ENCODE measurements around the gene DAZAP1. TPM values are rescaled to one million over a fixed set of nuclear protein-coding genes. Genes with fewer than 3 reads are reported as not detected.
A peak's percentile ranks its signal among the peaks of the same experiment; 100 is the strongest.

Gene DAZAP1
- total and polyA plus RNA-seq, 7 donors = 59.9 to 122 (median 90.9) TPM

GRCh38 chr19:1483979-1484428 is 76.6 kb downstream of the DAZAP1 start:
- no peak for TF ChIP-seq CTCF (IDR thresholded peaks at IDR 0.05)
- H3K27ac ChIP-seq = no peak overlapping the region
- no peaks in the 10 kb centered on the region for H3K27me3 ChIP-seq (ENCODE audit: insufficient read depth in 3 of 3, low read length in 2 of 3)
- intact Hi-C loops (cut with DNase I) = no loop called here
- H3K4me3 ChIP-seq = no peak overlapping the region
- no peak for ATAC-seq
- H3K36me3 ChIP-seq (ENCODE audit: insufficient read depth in 1 of 2, low read depth in 1 of 2) = no peaks in the 10 kb centered on the region
- no peaks in the 10 kb centered on the region for H3K4me1 ChIP-seq
- H3K9me3 ChIP-seq = no peaks in the 10 kb centered on the region
- DNase-seq = peak in 1 of 2 donors; percentile 23
- WGBS, 3 donors = 88 to 93% (median 88%) methylated on average over 21 to 23 of the region's 23 CpGs

Other genes with a start within 250 kb of the DAZAP1 start
- 100 to 1,000 TPM in 1 of 4 donors, 10 to 100 TPM in 3; 20.9 to 138 (median 76.9) TPM for gene SBNO2, start 233.3 kb upstream of the DAZAP1 start, total RNA-seq
- 10 to 100 TPM; 18.5 to 47.2 (median 20.2) TPM for gene SBNO2, start 233.3 kb upstream of the DAZAP1 start, polyA plus RNA-seq
- 10 to 100 TPM; 83.5 to 95.0 (median 88.3) TPM for gene STK11, start 201.8 kb upstream of the DAZAP1 start, total RNA-seq
- gene STK11, start 201.8 kb upstream of the DAZAP1 start, polyA plus RNA-seq = 100 to 1,000 TPM in 1 of 3 donors, 10 to 100 TPM in 2; 64.9 to 133 (median 83.4) TPM
- gene CBARP, start 169.6 kb upstream of the DAZAP1 start, total RNA-seq = 1 to 10 TPM in 2 of 4 donors, under 1 TPM in 2; 0.41 to 4.0 (median 1.5) TPM
- 10 to 100 TPM in 1 of 3 donors, under 1 TPM in 2; 0.75 to 19.0 (median 0.88) TPM for gene CBARP, start 169.6 kb upstream of the DAZAP1 start, polyA plus RNA-seq
- 100 to 1,000 TPM; 362 to 759 (median 472) TPM for gene ATP5F1D, start 165.8 kb upstream of the DAZAP1 start, total RNA-seq
- 100 to 1,000 TPM; 310 to 858 (median 690) TPM for gene ATP5F1D, start 165.8 kb upstream of the DAZAP1 start, polyA plus RNA-seq
- gene MIDN, start 159.0 kb upstream of the DAZAP1 start, total RNA-seq = 100 to 1,000 TPM in 3 of 4 donors, 10 to 100 TPM in 1; 84.7 to 331 (median 217) TPM
- 100 to 1,000 TPM in 1 of 3 donors, 10 to 100 TPM in 2; 29.2 to 147 (median 36.4) TPM for gene MIDN, start 159.0 kb upstream of the DAZAP1 start, polyA plus RNA-seq
- gene CIRBP, start 138.3 kb upstream of the DAZAP1 start, total RNA-seq = 100 to 1,000 TPM; 137 to 591 (median 245) TPM
- gene CIRBP, start 138.3 kb upstream of the DAZAP1 start, polyA plus RNA-seq = 100 to 1,000 TPM; 249 to 321 (median 317) TPM
- gene FAM174C, start 132.1 kb upstream of the DAZAP1 start, total RNA-seq = 10 to 100 TPM in 3 of 4 donors, 1 to 10 TPM in 1; 9.0 to 18.1 (median 14.0) TPM
- 10 to 100 TPM; 21.8 to 88.8 (median 47.6) TPM for gene FAM174C, start 132.1 kb upstream of the DAZAP1 start, polyA plus RNA-seq
- not detected for gene EFNA2, start 121.7 kb upstream of the DAZAP1 start, total RNA-seq
- gene EFNA2, start 121.7 kb upstream of the DAZAP1 start, polyA plus RNA-seq = not detected
- gene NDUFS7, start 23.7 kb upstream of the DAZAP1 start, total RNA-seq = 100 to 1,000 TPM; 230 to 338 (median 308) TPM
- gene NDUFS7, start 23.7 kb upstream of the DAZAP1 start, polyA plus RNA-seq = 100 to 1,000 TPM; 177 to 423 (median 294) TPM
- 100 to 1,000 TPM; 227 to 339 (median 232) TPM for gene GAMT, start 6.0 kb upstream of the DAZAP1 start, total RNA-seq
- gene GAMT, start 6.0 kb upstream of the DAZAP1 start, polyA plus RNA-seq = 100 to 1,000 TPM; 162 to 464 (median 351) TPM
- gene RPS15, start 30.8 kb downstream of the DAZAP1 start, total RNA-seq = 100 to 1,000 TPM; 697 to 992 (median 943) TPM
- gene RPS15, start 30.8 kb downstream of the DAZAP1 start, polyA plus RNA-seq = 1,000 to 10,000 TPM; 2,739 to 4,077 (median 3,158) TPM
- gene APC2, start 42.5 kb downstream of the DAZAP1 start, total RNA-seq = under 1 TPM; 0.04 to 0.06 (median 0.05) TPM
- gene APC2, start 42.5 kb downstream of the DAZAP1 start, polyA plus RNA-seq = under 1 TPM in 2 of 3 donors, not detected in 1; 0.01 to 0.03 TPM
- 10 to 100 TPM in 3 of 4 donors, 1 to 10 TPM in 1; 8.1 to 20.1 (median 14.7) TPM for gene C19orf25, start 71.6 kb downstream of the DAZAP1 start, total RNA-seq
- gene C19orf25, start 71.6 kb downstream of the DAZAP1 start, polyA plus RNA-seq = 10 to 100 TPM; 19.9 to 45.0 (median 30.4) TPM
- gene PCSK4, start 82.8 kb downstream of the DAZAP1 start, total RNA-seq = 1 to 10 TPM in 1 of 4 donors, under 1 TPM in 3; 0.57 to 1.5 (median 0.93) TPM
- 1 to 10 TPM in 1 of 3 donors, under 1 TPM in 2; 0.74 to 1.3 (median 0.84) TPM for gene PCSK4, start 82.8 kb downstream of the DAZAP1 start, polyA plus RNA-seq
- gene REEP6, start 83.6 kb downstream of the DAZAP1 start, total RNA-seq = 1 to 10 TPM in 3 of 4 donors, under 1 TPM in 1; 0.23 to 2.0 (median 1.4) TPM
- gene REEP6, start 83.6 kb downstream of the DAZAP1 start, polyA plus RNA-seq = 1 to 10 TPM in 1 of 3 donors, under 1 TPM in 2; 0.55 to 1.5 (median 0.78) TPM
- 10 to 100 TPM in 3 of 4 donors, 1 to 10 TPM in 1; 8.1 to 20.1 (median 14.1) TPM for gene ADAMTSL5, start 105.4 kb downstream of the DAZAP1 start, total RNA-seq
- gene ADAMTSL5, start 105.4 kb downstream of the DAZAP1 start, polyA plus RNA-seq = 10 to 100 TPM in 1 of 3 donors, 1 to 10 TPM in 2; 3.9 to 12.6 (median 9.7) TPM
- not detected for gene PLK5, start 116.5 kb downstream of the DAZAP1 start, total RNA-seq
- gene PLK5, start 116.5 kb downstream of the DAZAP1 start, polyA plus RNA-seq = under 1 TPM in 2 of 3 donors, not detected in 1; 0.03 to 0.35 TPM
- gene MEX3D, start 160.7 kb downstream of the DAZAP1 start, total RNA-seq = 1 to 10 TPM; 2.4 to 3.7 (median 3.0) TPM
- 1 to 10 TPM in 1 of 3 donors, under 1 TPM in 2; 0.70 to 2.5 (median 0.87) TPM for gene MEX3D, start 160.7 kb downstream of the DAZAP1 start, polyA plus RNA-seq
- gene MBD3, start 185.3 kb downstream of the DAZAP1 start, total RNA-seq = 10 to 100 TPM; 44.1 to 83.6 (median 62.8) TPM
- gene MBD3, start 185.3 kb downstream of the DAZAP1 start, polyA plus RNA-seq = 100 to 1,000 TPM in 2 of 3 donors, 10 to 100 TPM in 1; 83.6 to 137 (median 119) TPM
- 100 to 1,000 TPM; 408 to 534 (median 501) TPM for gene UQCR11, start 197.9 kb downstream of the DAZAP1 start, total RNA-seq
- gene UQCR11, start 197.9 kb downstream of the DAZAP1 start, polyA plus RNA-seq = 100 to 1,000 TPM; 320 to 337 (median 334) TPM
- gene TCF3, start 245.0 kb downstream of the DAZAP1 start, total RNA-seq = 10 to 100 TPM; 20.1 to 26.7 (median 23.0) TPM
- 10 to 100 TPM; 24.6 to 33.8 (median 31.2) TPM for gene TCF3, start 245.0 kb downstream of the DAZAP1 start, polyA plus RNA-seq